H1 (cell line): ENCODE data around the gene IL18R1. TPM values are rescaled to one million over a fixed set of nuclear protein-coding genes. Genes with fewer than 3 reads are reported as not detected.

Experiments used
- CTCF ChIA-PET: fragments of 300-600 bp; sonication (Branson Sonifier 250); formaldehyde crosslinking; loops from one replicate; lab custom pipeline; 2021; ENCODE audit not compliant: partially characterized antibody; lab: Charles Lee
- POLR2A ChIA-PET: fragments of 300-600 bp; sonication (Branson Sonifier 250); formaldehyde crosslinking; loops from one replicate; lab custom pipeline; 2021; ENCODE audit warnings: inconsistent platforms; ENCODE audit not compliant: partially characterized antibody; lab: Charles Lee
- DNase-seq, 2 experiments: peaks; one replicate each; pipeline versions ENCODE4 v3.0.0 to v3.0.0-alpha.2; 2010 to 2022; ENCODE audit warnings: low spot score in 2 of 2, low read depth in 1 of 2, mixed read lengths in 1 of 2
- FAIRE-seq: peaks from 2 replicates; lab custom pipeline; 2011; peaks lifted over from hg19 to GRCh38; lab: Jason Lieb, UNC
- H2AFZ ChIP-seq: 2 replicates; pipeline ENCODE4 v1.8.1; 2012; ENCODE audit warnings: low read length, inconsistent platforms
- H2AK5ac ChIP-seq: 2 replicates; pipeline ENCODE4 v1.6.1; 2013; ENCODE audit warnings: low read depth, low read length
- H2BK120ac ChIP-seq: replicated peaks from 2 replicates; pipeline ENCODE3; 2013; ENCODE audit warnings: low read depth, low read length, inconsistent platforms
- H2BK12ac ChIP-seq: 2 replicates; pipeline ENCODE4 v1.6.1; 2013; ENCODE audit warnings: low read depth, low read length
- H2BK15ac ChIP-seq: 2 replicates; pipeline ENCODE4 v1.6.1; 2013; ENCODE audit warnings: low read length
- H2BK20ac ChIP-seq: 2 replicates; pipeline ENCODE4 v1.6.1; 2013; ENCODE audit warnings: low read length
- H2BK5ac ChIP-seq: 2 replicates; pipeline ENCODE4 v1.6.1; 2013; ENCODE audit warnings: low read depth, low read length
- H3K14ac ChIP-seq: 2 replicates; pipeline ENCODE4 v1.6.1; 2013; ENCODE audit warnings: inconsistent platforms; ENCODE audit not compliant: insufficient read length
- H3K18ac ChIP-seq: 2 replicates; pipeline ENCODE4 v1.6.1; 2013; ENCODE audit warnings: low read length; ENCODE audit errors: extremely low read depth
- H3K23ac ChIP-seq: 2 replicates; pipeline ENCODE4 v1.6.1; 2013; ENCODE audit warnings: inconsistent platforms; ENCODE audit not compliant: insufficient read length
- H3K23me2 ChIP-seq: 2 replicates; pipeline ENCODE4 v1.6.1; 2013; ENCODE audit warnings: low read depth, low read length
- H3K27ac ChIP-seq: 2 replicates; pipeline ENCODE4 v1.6.1; 2011; ENCODE audit warnings: low read depth, low read length, inconsistent platforms
- H3K27me3 ChIP-seq, 4 experiments: replicated peaks in 1 of 4; 1 replicate in 1 of 4; 2 replicates in 3 of 4; pipeline versions ENCODE4 v1.6.1 to v1.8.1; 2011 to 2013; ENCODE audit warnings: low read length in 3 of 4, mild to moderate bottlenecking in 3 of 4, inconsistent platforms in 2 of 4, mixed read lengths in 2 of 4, moderate library complexity in 1 of 4; ENCODE audit not compliant: control insufficient read depth in 3 of 4, insufficient read depth in 3 of 4; ENCODE audit errors: extremely low read depth in 1 of 4
- H3K36me3 ChIP-seq, 4 experiments: 2 replicates each; pipeline versions ENCODE4 v1.6.1 to v1.8.1; 2011 to 2013; ENCODE audit warnings: mild to moderate bottlenecking in 4 of 4, low read length in 3 of 4, moderate library complexity in 2 of 4, control low read depth in 1 of 4, inconsistent platforms in 1 of 4; ENCODE audit not compliant: insufficient read depth in 4 of 4, control insufficient read depth in 2 of 4
- H3K4ac ChIP-seq: replicated peaks from 2 replicates; pipeline ENCODE3; 2013; ENCODE audit warnings: low read length, low read depth, mixed read lengths, inconsistent platforms; ENCODE audit not compliant: insufficient read length
- H3K4me1 ChIP-seq, 4 experiments: replicated peaks in 1 of 4; 1 replicate in 1 of 4; 2 replicates in 3 of 4; pipeline versions ENCODE4 v1.6.1 to v1.8.1; 2011 to 2013; ENCODE audit warnings: low read length in 3 of 4, inconsistent platforms in 2 of 4, mixed read lengths in 1 of 4; ENCODE audit not compliant: insufficient read depth in 4 of 4, control insufficient read depth in 3 of 4
- H3K4me2 ChIP-seq, 2 experiments: 2 replicates each; pipeline versions ENCODE4 v1.6.1 to v1.8.1; 2011 to 2013; ENCODE audit warnings: low read depth in 2 of 2, low read length in 2 of 2, control low read depth in 1 of 2, inconsistent platforms in 1 of 2, mild to moderate bottlenecking in 1 of 2; ENCODE audit not compliant: insufficient read depth in 1 of 2
- H3K4me3 ChIP-seq, 4 experiments: fragments of 200-600, 300-600 bp in 1 of 4; sonication (generic), shearing (Covaris generic), sonication (Bioruptor Twin) in 1 of 4; 2 replicates each; pipeline versions ENCODE4 v1.5.1 to v1.8.1; 2011 to 2016; ENCODE audit warnings: low read length in 4 of 4, low read depth in 3 of 4, control low read depth in 2 of 4, inconsistent platforms in 2 of 4, mild to moderate bottlenecking in 2 of 4, mixed read lengths in 1 of 4, moderate library complexity in 1 of 4; ENCODE audit not compliant: insufficient read depth in 2 of 4; ENCODE audit errors: extremely low read depth in 1 of 4
- H3K56ac ChIP-seq: replicated peaks from 2 replicates; pipeline ENCODE3; 2013; ENCODE audit warnings: low read depth, mild to moderate bottlenecking, mixed read lengths, low read length, inconsistent platforms; ENCODE audit not compliant: insufficient read length
- H3K79me1 ChIP-seq: 2 replicates; pipeline ENCODE4 v1.6.1; 2013; ENCODE audit warnings: low read depth, low read length, control low read depth
- H3K79me2 ChIP-seq, 2 experiments: 2 replicates each; pipeline versions ENCODE4 v1.6.1 to v1.8.1; 2012 to 2013; ENCODE audit warnings: low read length in 2 of 2, mild to moderate bottlenecking in 2 of 2, inconsistent platforms in 1 of 2; ENCODE audit not compliant: insufficient read depth in 2 of 2, control insufficient read depth in 1 of 2
- H3K9ac ChIP-seq, 4 experiments: replicated peaks in 1 of 4; 1 replicate in 1 of 4; 2 replicates in 3 of 4; pipeline versions ENCODE4 v1.6.1 to v1.8.1; 2011 to 2013; ENCODE audit warnings: low read depth in 3 of 4, low read length in 3 of 4, control low read depth in 2 of 4, mild to moderate bottlenecking in 2 of 4, moderate library complexity in 2 of 4, inconsistent platforms in 1 of 4; ENCODE audit errors: extremely low read depth in 1 of 4
- H3K9me3 ChIP-seq, 2 experiments: 2 replicates each; pipeline versions ENCODE4 v1.6.1 to v1.8.1; 2012 to 2013; ENCODE audit warnings: mild to moderate bottlenecking in 2 of 2, moderate library complexity in 2 of 2, control low read depth in 1 of 2, inconsistent platforms in 1 of 2, low read depth in 1 of 2, low read length in 1 of 2, mixed read lengths in 1 of 2; ENCODE audit not compliant: insufficient read depth in 2 of 2
- H4K20me1 ChIP-seq, 2 experiments: replicated peaks in 1 of 2; 2 replicates each; pipeline versions ENCODE3 to v1.8.1; 2011 to 2013; ENCODE audit warnings: inconsistent platforms in 2 of 2, low read length in 2 of 2, mild to moderate bottlenecking in 1 of 2; ENCODE audit not compliant: insufficient read depth in 2 of 2, control insufficient read depth in 1 of 2
- H4K5ac ChIP-seq: 2 replicates; pipeline ENCODE4 v1.6.1; 2013; ENCODE audit warnings: low read length, low read depth, mixed read lengths, inconsistent platforms; ENCODE audit not compliant: insufficient read length
- H4K8ac ChIP-seq: 2 replicates; pipeline ENCODE4 v1.8.0; 2013; ENCODE audit warnings: mild to moderate bottlenecking, moderate library complexity, low read length, inconsistent platforms; ENCODE audit not compliant: insufficient read depth; ENCODE audit errors: extremely low read depth
- H4K91ac ChIP-seq: replicated peaks from 2 replicates; pipeline ENCODE3; 2013; ENCODE audit warnings: low read length, mixed read lengths, inconsistent platforms; ENCODE audit not compliant: insufficient read length
- BACH1 ChIP-seq: IDR thresholded peaks from 2 replicates; pipeline ENCODE4 v1.6.1; 2012; ENCODE audit warnings: low read length, improper control_type of control experiment
- CEBPB ChIP-seq: IDR thresholded peaks from 2 replicates; pipeline ENCODE4 v1.6.1; 2012; ENCODE audit warnings: low read depth, low read length
- EP300 ChIP-seq, 2 experiments: IDR thresholded peaks; 1 replicate in 1 of 2; 2 replicates in 1 of 2; pipeline ENCODE4 v1.6.1; 2011 to 2012; ENCODE audit warnings: low read depth in 2 of 2, low read length in 2 of 2, mild to moderate bottlenecking in 2 of 2, borderline replicate concordance in 1 of 2, inconsistent platforms in 1 of 2, moderate library complexity in 1 of 2
- HDAC6 ChIP-seq: IDR thresholded peaks from one replicate; pipeline ENCODE4 v1.7.1; 2012; ENCODE audit warnings: low read depth, mild to moderate bottlenecking, inconsistent platforms, low read length, moderate library complexity
- KDM4A ChIP-seq: IDR thresholded peaks from one replicate; pipeline ENCODE4 v1.7.1; 2012; ENCODE audit warnings: low read depth, mild to moderate bottlenecking, moderate library complexity, low read length, inconsistent platforms; ENCODE audit not compliant: severe bottlenecking
- POLR2A ChIP-seq, 2 experiments: IDR thresholded peaks; 1 replicate in 1 of 2; 2 replicates in 1 of 2; pipeline ENCODE4 v1.6.1; 2011; ENCODE audit warnings: low read depth in 2 of 2, low read length in 2 of 2, mild to moderate bottlenecking in 2 of 2; ENCODE audit errors: control extremely low read depth in 1 of 2
- TEAD4 ChIP-seq: IDR thresholded peaks from 2 replicates; pipeline ENCODE4 v1.6.1; 2012; ENCODE audit warnings: low read depth, low read length, inconsistent platforms, mixed read lengths
- WGBS, 2 experiments: shearing (Covaris generic) in 1 of 2; methylation state at CpG; one replicate each; pipeline versions ENCODE4 v1.1.6 to v1.1.7; 2013 to 2015; ENCODE audit warnings: low lambda C conversion rate in 2 of 2, mixed read lengths in 2 of 2, inconsistent platforms in 1 of 2, low coverage in 1 of 2, missing lambda C conversion rate in 1 of 2; ENCODE audit not compliant: insufficient replicate concordance in 2 of 2, insufficient coverage in 1 of 2, insufficient read length in 1 of 2; ENCODE audit errors: extremely low coverage in 1 of 2, missing lambda C conversion rate in 1 of 2; 5-methylcytosine and 5-hydroxymethylcytosine counted together
- polyA plus RNA-seq, 7 experiments: library from polyadenylated mRNA; depleted of rRNA in 3 of 7; stranded (reverse) in 5 of 7; unstranded in 2 of 7; fragments of >200 nt in 5 of 7; fragments of 200-250 nt in 2 of 7; gene quantifications; 1 replicate in 5 of 7; 2 replicates in 1 of 7; 4 replicates in 1 of 7; pipeline versions ENCODE4 v1.2.1 to v1.2.3, GENCODE V29; 2011 to 2013; ENCODE audit warnings: missing spikeins in 2 of 7, mixed read lengths in 2 of 7
- total RNA-seq: library from RNA; stranded (reverse); fragmentation: NEBNext Ultra II Directional; extraction: Animal tissue kit (Norgen Biotek cat#: 25700); gene quantifications from 2 replicates; pipeline ENCODE4 v1.2.1, GENCODE V29; 2021
- TF ChIP-seq, protein P1 (sequence below), 3 experiments: IDR thresholded peaks; 1 replicate in 2 of 3; 2 replicates in 1 of 3; pipeline versions ENCODE4 v1.5.1 to v1.6.1; 2011; ENCODE audit warnings: low read length in 3 of 3, mild to moderate bottlenecking in 3 of 3, inconsistent platforms in 2 of 3, low read depth in 1 of 3, moderate library complexity in 1 of 3; ENCODE audit not compliant: insufficient read depth in 1 of 3; ENCODE audit errors: control extremely low read depth in 1 of 3
- TF ChIP-seq, protein P2 (sequence below): IDR thresholded peaks from 2 replicates; pipeline ENCODE4 v1.6.1; 2012; ENCODE audit warnings: inconsistent platforms

Gene IL18R1
- total and polyA plus RNA-seq, 2 of the 8 experiments (the other 6 are each of a cell fraction or from before 2014, with no cell fraction given): 0.54 TPM; not detected in 1

DNA sequence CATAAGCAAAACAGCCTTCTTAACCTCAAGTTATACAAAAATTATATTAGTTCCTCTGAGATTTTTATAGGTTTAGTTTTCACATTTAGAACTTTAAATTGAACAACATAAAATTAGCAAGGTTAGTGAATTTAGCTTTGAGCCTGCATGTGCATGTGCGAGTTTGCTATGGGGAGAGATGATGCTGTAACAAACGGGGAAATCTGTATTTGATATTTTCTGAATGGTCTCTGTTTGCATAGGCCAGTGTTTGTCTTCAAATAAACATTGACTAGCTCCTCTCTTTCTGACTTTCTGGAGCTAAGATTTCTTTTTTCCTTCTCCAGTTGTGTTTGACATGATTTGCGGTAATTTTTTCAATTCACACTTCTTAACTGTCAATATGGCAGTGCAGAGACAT is 36.5 kb downstream of the IL18R1 start:
- H3K36me3 ChIP-seq: no peaks in the 10 kb centered on the region
- H2AFZ ChIP-seq: no peak overlapping the region
- H3K4me2 ChIP-seq: no peak overlapping the region
- no peak overlapping the region for H2BK12ac ChIP-seq
- H4K8ac ChIP-seq: no peak overlapping the region
- no peak overlapping the region for H4K5ac ChIP-seq
- ChIA-PET CTCF (interaction anchor here (1.0 kb wide), 1 partner anchor 52 kb away, joined by 4 read pairs; no protein-coding TSS in a partner anchor), POLR2A (no interaction called here)
- no peak overlapping the region for H3K4me3 ChIP-seq
- no peaks in the 10 kb centered on the region; the same call in 1 of the 2 replicates for H3K23me2 ChIP-seq
- no peaks in the 10 kb centered on the region for H3K79me2 ChIP-seq
- H2BK5ac ChIP-seq: no peak overlapping the region
- H3K27ac ChIP-seq: no peak overlapping the region
- H3K27me3 ChIP-seq: no peaks in the 10 kb centered on the region
- no peak overlapping the region for H3K23ac ChIP-seq
- H4K20me1 ChIP-seq: no peaks in the 10 kb centered on the region
- H2AK5ac ChIP-seq: no peak overlapping the region
- H2BK120ac ChIP-seq: no peak overlapping the region
- no peak overlapping the region for H3K9ac ChIP-seq
- no peak overlapping the region for H3K56ac ChIP-seq
- H3K9me3 ChIP-seq: no peaks in the 10 kb centered on the region
- 78% methylated on average over 3 of the region's 3 CpGs; no CpG with 5 or more reads in 1 of the 2 experiments for WGBS, 2 experiments
- no peak overlapping the region for H2BK20ac ChIP-seq
- H4K91ac ChIP-seq: no peak overlapping the region
- H3K14ac ChIP-seq: no peak overlapping the region
- H3K4me1 ChIP-seq: no peaks in the 10 kb centered on the region
- H3K4ac ChIP-seq: no peak overlapping the region
- no peak overlapping the region for H3K18ac ChIP-seq
- no peak overlapping the region for H2BK15ac ChIP-seq
- no peak for TF ChIP-seq KDM4A
- TF ChIP-seq HDAC6: no peak
- TF ChIP-seq, protein P1, sequence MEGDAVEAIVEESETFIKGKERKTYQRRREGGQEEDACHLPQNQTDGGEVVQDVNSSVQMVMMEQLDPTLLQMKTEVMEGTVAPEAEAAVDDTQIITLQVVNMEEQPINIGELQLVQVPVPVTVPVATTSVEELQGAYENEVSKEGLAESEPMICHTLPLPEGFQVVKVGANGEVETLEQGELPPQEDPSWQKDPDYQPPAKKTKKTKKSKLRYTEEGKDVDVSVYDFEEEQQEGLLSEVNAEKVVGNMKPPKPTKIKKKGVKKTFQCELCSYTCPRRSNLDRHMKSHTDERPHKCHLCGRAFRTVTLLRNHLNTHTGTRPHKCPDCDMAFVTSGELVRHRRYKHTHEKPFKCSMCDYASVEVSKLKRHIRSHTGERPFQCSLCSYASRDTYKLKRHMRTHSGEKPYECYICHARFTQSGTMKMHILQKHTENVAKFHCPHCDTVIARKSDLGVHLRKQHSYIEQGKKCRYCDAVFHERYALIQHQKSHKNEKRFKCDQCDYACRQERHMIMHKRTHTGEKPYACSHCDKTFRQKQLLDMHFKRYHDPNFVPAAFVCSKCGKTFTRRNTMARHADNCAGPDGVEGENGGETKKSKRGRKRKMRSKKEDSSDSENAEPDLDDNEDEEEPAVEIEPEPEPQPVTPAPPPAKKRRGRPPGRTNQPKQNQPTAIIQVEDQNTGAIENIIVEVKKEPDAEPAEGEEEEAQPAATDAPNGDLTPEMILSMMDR (IDR thresholded peaks at IDR 0.05; ENCODE audit: control extremely low read depth in 1 of 3, insufficient read depth in 1 of 3, low read depth in 1 of 3, low read length in 3 of 3): no peak
- no peak for TF ChIP-seq BACH1
- TF ChIP-seq POLR2A (IDR thresholded peaks at IDR 0.05; ENCODE audit: control extremely low read depth in 1 of 2, low read depth in 2 of 2, low read length in 2 of 2): no peak
- TF ChIP-seq TEAD4: no peak
- no peak for TF ChIP-seq EP300 (IDR thresholded peaks at IDR 0.05; ENCODE audit: borderline replicate concordance in 1 of 2, low read depth in 2 of 2, low read length in 2 of 2)
- TF ChIP-seq CEBPB: no peak
- TF ChIP-seq, protein P2, sequence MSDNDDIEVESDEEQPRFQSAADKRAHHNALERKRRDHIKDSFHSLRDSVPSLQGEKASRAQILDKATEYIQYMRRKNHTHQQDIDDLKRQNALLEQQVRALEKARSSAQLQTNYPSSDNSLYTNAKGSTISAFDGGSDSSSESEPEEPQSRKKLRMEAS: no peak
- DNase-seq (no peak), FAIRE-seq (no peak)
- no peaks in the 10 kb centered on the region for H3K79me1 ChIP-seq
